H1 (cell line): ENCODE results near the gene STX18. TPM values are rescaled to one million over a fixed set of nuclear protein-coding genes. Genes with fewer than 3 reads are reported as not detected.

ENCODE experiments used
- CBX8 ChIP-seq: fragments of 300-800, 300-1000 bp; sonication (generic); IDR thresholded peaks from 2 replicates; pipeline ENCODE4 v1.7.1; 2016; ENCODE audit warnings: low read depth, low read length, borderline replicate concordance
- JUN ChIP-seq: IDR thresholded peaks from 2 replicates; pipeline ENCODE4 v1.6.1; 2011; ENCODE audit warnings: low read depth, mild to moderate bottlenecking, improper control_type of control experiment, low read length
- KDM5A ChIP-seq: fragments of 200-600 bp; IDR thresholded peaks from 2 replicates; pipeline ENCODE4 v1.7.1; 2012; ENCODE audit warnings: mild to moderate bottlenecking, low read length, inconsistent platforms, mixed read lengths
- POLR2A ChIP-seq, 2 experiments: IDR thresholded peaks; 1 replicate in 1 of 2; 2 replicates in 1 of 2; pipeline ENCODE4 v1.6.1; 2011; ENCODE audit warnings: low read depth in 2 of 2, low read length in 2 of 2, mild to moderate bottlenecking in 2 of 2; ENCODE audit errors: control extremely low read depth in 1 of 2
- POLR2AphosphoS5 ChIP-seq: IDR thresholded peaks from 2 replicates; pipeline ENCODE4 v1.6.1; 2011; ENCODE audit warnings: low read depth, low read length
- RBBP5 ChIP-seq: IDR thresholded peaks from 2 replicates; pipeline ENCODE4 v1.7.1; 2012; ENCODE audit warnings: low read depth, mild to moderate bottlenecking, inconsistent platforms, low read length, moderate library complexity, borderline replicate concordance
- SP4 ChIP-seq: IDR thresholded peaks from 2 replicates; pipeline ENCODE4 v1.6.1; 2012; ENCODE audit warnings: low read length, inconsistent platforms
- TBP ChIP-seq: IDR thresholded peaks from 2 replicates; pipeline ENCODE4 v1.6.1; 2011; ENCODE audit warnings: low read depth, low read length, improper control_type of control experiment
- TCF12 ChIP-seq: IDR thresholded peaks from 2 replicates; pipeline ENCODE4 v1.6.1; 2011; ENCODE audit warnings: low read depth, mild to moderate bottlenecking, low read length
- TEAD4 ChIP-seq: IDR thresholded peaks from 2 replicates; pipeline ENCODE4 v1.6.1; 2012; ENCODE audit warnings: low read depth, low read length, inconsistent platforms, mixed read lengths
- ZNF274 ChIP-seq: IDR thresholded peaks from 2 replicates; pipeline ENCODE4 v1.7.0; 2012; ENCODE audit warnings: low read length, borderline replicate concordance; ENCODE audit errors: extremely low read depth
- polyA plus RNA-seq, 7 experiments: library from polyadenylated mRNA; depleted of rRNA in 3 of 7; stranded (reverse) in 5 of 7; unstranded in 2 of 7; fragments of >200 nt in 5 of 7; fragments of 200-250 nt in 2 of 7; gene quantifications; 1 replicate in 5 of 7; 2 replicates in 1 of 7; 4 replicates in 1 of 7; pipeline versions ENCODE4 v1.2.1 to v1.2.3, GENCODE V29; 2011 to 2013; ENCODE audit warnings: missing spikeins in 2 of 7, mixed read lengths in 2 of 7
- total RNA-seq: library from RNA; stranded (reverse); fragmentation: NEBNext Ultra II Directional; extraction: Animal tissue kit (Norgen Biotek cat#: 25700); gene quantifications from 2 replicates; pipeline ENCODE4 v1.2.1, GENCODE V29; 2021
- TF ChIP-seq, protein P1 (sequence below): fragments of 300-600 bp; sonication (generic); IDR thresholded peaks from 2 replicates; pipeline ENCODE4 v1.7.1; 2012; ENCODE audit warnings: low read length, moderate library complexity, mild to moderate bottlenecking, inconsistent platforms; ENCODE audit not compliant: insufficient replicate concordance
- TF ChIP-seq, protein P2 (sequence below): IDR thresholded peaks from 2 replicates; pipeline ENCODE4 v1.6.1; 2012; ENCODE audit warnings: inconsistent platforms

Gene STX18
- total and polyA plus RNA-seq, 2 of the 8 experiments (the other 6 are each of a cell fraction or from before 2014, with no cell fraction given): 14.6 to 18.3 TPM

DNA sequence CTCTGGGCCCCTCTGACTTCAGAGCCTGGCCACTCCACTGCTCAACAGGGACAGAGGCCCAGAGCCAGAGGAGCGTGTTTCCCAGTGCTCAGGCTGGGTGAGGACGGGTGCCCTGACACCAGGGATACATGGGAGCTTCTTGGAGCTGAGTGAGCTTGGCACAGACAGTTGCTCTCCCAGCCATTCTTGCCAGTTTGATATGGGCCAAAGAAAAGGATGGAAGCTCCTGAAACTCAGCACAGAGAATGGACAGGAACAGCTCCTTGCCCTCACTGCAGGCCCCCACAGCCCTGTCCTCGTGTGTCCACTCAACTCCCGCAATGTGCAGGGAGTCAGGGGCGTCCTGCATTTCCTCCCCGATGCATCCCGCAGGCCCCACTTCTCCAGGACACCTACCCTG, 116.2 kb downstream of the STX18 start (continued):
- TF ChIP-seq, protein P1, sequence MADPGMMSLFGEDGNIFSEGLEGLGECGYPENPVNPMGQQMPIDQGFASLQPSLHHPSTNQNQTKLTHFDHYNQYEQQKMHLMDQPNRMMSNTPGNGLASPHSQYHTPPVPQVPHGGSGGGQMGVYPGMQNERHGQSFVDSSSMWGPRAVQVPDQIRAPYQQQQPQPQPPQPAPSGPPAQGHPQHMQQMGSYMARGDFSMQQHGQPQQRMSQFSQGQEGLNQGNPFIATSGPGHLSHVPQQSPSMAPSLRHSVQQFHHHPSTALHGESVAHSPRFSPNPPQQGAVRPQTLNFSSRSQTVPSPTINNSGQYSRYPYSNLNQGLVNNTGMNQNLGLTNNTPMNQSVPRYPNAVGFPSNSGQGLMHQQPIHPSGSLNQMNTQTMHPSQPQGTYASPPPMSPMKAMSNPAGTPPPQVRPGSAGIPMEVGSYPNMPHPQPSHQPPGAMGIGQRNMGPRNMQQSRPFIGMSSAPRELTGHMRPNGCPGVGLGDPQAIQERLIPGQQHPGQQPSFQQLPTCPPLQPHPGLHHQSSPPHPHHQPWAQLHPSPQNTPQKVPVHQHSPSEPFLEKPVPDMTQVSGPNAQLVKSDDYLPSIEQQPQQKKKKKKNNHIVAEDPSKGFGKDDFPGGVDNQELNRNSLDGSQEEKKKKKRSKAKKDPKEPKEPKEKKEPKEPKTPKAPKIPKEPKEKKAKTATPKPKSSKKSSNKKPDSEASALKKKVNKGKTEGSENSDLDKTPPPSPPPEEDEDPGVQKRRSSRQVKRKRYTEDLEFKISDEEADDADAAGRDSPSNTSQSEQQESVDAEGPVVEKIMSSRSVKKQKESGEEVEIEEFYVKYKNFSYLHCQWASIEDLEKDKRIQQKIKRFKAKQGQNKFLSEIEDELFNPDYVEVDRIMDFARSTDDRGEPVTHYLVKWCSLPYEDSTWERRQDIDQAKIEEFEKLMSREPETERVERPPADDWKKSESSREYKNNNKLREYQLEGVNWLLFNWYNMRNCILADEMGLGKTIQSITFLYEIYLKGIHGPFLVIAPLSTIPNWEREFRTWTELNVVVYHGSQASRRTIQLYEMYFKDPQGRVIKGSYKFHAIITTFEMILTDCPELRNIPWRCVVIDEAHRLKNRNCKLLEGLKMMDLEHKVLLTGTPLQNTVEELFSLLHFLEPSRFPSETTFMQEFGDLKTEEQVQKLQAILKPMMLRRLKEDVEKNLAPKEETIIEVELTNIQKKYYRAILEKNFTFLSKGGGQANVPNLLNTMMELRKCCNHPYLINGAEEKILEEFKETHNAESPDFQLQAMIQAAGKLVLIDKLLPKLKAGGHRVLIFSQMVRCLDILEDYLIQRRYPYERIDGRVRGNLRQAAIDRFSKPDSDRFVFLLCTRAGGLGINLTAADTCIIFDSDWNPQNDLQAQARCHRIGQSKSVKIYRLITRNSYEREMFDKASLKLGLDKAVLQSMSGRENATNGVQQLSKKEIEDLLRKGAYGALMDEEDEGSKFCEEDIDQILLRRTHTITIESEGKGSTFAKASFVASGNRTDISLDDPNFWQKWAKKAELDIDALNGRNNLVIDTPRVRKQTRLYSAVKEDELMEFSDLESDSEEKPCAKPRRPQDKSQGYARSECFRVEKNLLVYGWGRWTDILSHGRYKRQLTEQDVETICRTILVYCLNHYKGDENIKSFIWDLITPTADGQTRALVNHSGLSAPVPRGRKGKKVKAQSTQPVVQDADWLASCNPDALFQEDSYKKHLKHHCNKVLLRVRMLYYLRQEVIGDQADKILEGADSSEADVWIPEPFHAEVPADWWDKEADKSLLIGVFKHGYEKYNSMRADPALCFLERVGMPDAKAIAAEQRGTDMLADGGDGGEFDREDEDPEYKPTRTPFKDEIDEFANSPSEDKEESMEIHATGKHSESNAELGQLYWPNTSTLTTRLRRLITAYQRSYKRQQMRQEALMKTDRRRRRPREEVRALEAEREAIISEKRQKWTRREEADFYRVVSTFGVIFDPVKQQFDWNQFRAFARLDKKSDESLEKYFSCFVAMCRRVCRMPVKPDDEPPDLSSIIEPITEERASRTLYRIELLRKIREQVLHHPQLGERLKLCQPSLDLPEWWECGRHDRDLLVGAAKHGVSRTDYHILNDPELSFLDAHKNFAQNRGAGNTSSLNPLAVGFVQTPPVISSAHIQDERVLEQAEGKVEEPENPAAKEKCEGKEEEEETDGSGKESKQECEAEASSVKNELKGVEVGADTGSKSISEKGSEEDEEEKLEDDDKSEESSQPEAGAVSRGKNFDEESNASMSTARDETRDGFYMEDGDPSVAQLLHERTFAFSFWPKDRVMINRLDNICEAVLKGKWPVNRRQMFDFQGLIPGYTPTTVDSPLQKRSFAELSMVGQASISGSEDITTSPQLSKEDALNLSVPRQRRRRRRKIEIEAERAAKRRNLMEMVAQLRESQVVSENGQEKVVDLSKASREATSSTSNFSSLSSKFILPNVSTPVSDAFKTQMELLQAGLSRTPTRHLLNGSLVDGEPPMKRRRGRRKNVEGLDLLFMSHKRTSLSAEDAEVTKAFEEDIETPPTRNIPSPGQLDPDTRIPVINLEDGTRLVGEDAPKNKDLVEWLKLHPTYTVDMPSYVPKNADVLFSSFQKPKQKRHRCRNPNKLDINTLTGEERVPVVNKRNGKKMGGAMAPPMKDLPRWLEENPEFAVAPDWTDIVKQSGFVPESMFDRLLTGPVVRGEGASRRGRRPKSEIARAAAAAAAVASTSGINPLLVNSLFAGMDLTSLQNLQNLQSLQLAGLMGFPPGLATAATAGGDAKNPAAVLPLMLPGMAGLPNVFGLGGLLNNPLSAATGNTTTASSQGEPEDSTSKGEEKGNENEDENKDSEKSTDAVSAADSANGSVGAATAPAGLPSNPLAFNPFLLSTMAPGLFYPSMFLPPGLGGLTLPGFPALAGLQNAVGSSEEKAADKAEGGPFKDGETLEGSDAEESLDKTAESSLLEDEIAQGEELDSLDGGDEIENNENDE: no peak
- TF ChIP-seq JUN (no peak), TBP (no peak), TEAD4 (no peak), KDM5A (no peak), POLR2AphosphoS5 (no peak), POLR2A (IDR thresholded peaks at IDR 0.05; ENCODE audit: control extremely low read depth in 1 of 2, low read depth in 2 of 2, low read length in 2 of 2) (no peak), ZNF274 (no peak), TCF12 (no peak), CBX8 (no peak), RBBP5 (no peak), SP4 (no peak)
- TF ChIP-seq, protein P2, sequence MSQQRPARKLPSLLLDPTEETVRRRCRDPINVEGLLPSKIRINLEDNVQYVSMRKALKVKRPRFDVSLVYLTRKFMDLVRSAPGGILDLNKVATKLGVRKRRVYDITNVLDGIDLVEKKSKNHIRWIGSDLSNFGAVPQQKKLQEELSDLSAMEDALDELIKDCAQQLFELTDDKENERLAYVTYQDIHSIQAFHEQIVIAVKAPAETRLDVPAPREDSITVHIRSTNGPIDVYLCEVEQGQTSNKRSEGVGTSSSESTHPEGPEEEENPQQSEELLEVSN: no peak
- TF ChIP-seq, all 59 proteins: peak for 0
